ENCODE results near the gene SLC35A5. TPM values are rescaled to one million over a fixed set of nuclear protein-coding genes. Genes with fewer than 3 reads are reported as not detected.

Gene SLC35A5
- total and polyA plus RNA-seq, 9 of the 15 experiments (the other 6 are each of a cell fraction or from before 2014, with no cell fraction given) = 4.0 to 13.0 (median 9.7) TPM

GRCh38 chr3:112610121-112610520 lies 48.3 kb downstream of the SLC35A5 start (continued):
- TF ChIP-seq THRB (CRISPR knock-in tag; conservative IDR thresholded peaks at IDR 0.05) (no peak), PRPF4 (IDR thresholded peaks at IDR 0.05; ENCODE audit: insufficient read depth, low read depth, low read length, poor library complexity, severe bottlenecking) (no peak), ID3 (CRISPR knock-in tag; IDR thresholded peaks at IDR 0.05) (no peak), ID3 (tag; IDR thresholded peaks at IDR 0.05) (no peak), SFPQ (IDR thresholded peaks at IDR 0.05; ENCODE audit: low read depth, low read length) (no peak), CBX1 (IDR thresholded peaks at IDR 0.05; ENCODE audit: low read depth) (no peak), XRCC3 (IDR thresholded peaks at IDR 0.05) (no peak), HMG20B (CRISPR knock-in tag; IDR thresholded peaks at IDR 0.05) (no peak), ZNF830 (CRISPR knock-in tag; IDR thresholded peaks at IDR 0.05) (no peak), CBX5 (IDR thresholded peaks at IDR 0.05; ENCODE audit: borderline replicate concordance, low read depth) (no peak), IRF2 (CRISPR knock-in tag; IDR thresholded peaks at IDR 0.05) (no peak), CREB1 (IDR thresholded peaks at IDR 0.05) (peak; percentile 76), CREB1 (CRISPR knock-in tag; IDR thresholded peaks at IDR 0.05) (peak; percentile 59; the same call in 1 of the 2 replicates), ZBTB12 (CRISPR knock-in tag; IDR thresholded peaks at IDR 0.05) (0 out of 2 replicates have a peak, but pooled peaks have one; percentile 26), LEF1 (IDR thresholded peaks at IDR 0.05) (no peak), SAFB (IDR thresholded peaks at IDR 0.05; ENCODE audit: borderline replicate concordance, low read depth, low read length) (no peak), BRF1 (IDR thresholded peaks at IDR 0.05; ENCODE audit: borderline replicate concordance, extremely low read depth, insufficient read length) (no peak), EGR1 (conservative IDR thresholded peaks at IDR 0.05) (no peak), MTA3 (IDR thresholded peaks at IDR 0.05; ENCODE audit: borderline replicate concordance) (no peak), HIVEP1 (CRISPR knock-in tag; IDR thresholded peaks at IDR 0.05) (no peak), SMAD4 (CRISPR knock-in tag; conservative IDR thresholded peaks at IDR 0.05) (no peak), PCBP1 (IDR thresholded peaks at IDR 0.05; ENCODE audit: low read depth, low read length, poor library complexity, severe bottlenecking) (no peak), ARID1B (IDR thresholded peaks at IDR 0.05) (no peak), RNF219 (CRISPR knock-in tag; IDR thresholded peaks at IDR 0.05) (no peak), HDGF (IDR thresholded peaks at IDR 0.05) (no peak)

All from K562 (cell line).